A673 (cell line): ENCODE data around the gene BEX3.

Experiments
- EZH2 ChIP-seq: fragments of 200-600 bp; sonication (generic); IDR thresholded peaks from 2 replicates; pipeline ENCODE4 v1.6.1; 2017; ENCODE audit warnings: borderline replicate concordance, low read depth, mild to moderate bottlenecking, mixed read lengths, antibody characterized with exemption, low read length; ENCODE audit not compliant: poor library complexity, severe bottlenecking
- TF ChIP-seq, protein P1 (sequence below): fragments of 300-800, 200-600 bp; sonication (generic); conservative IDR thresholded peaks from 2 replicates; pipeline ENCODE4 v1.5.1; 2017; ENCODE audit warnings: low read depth, mild to moderate bottlenecking, antibody characterized with exemption, low read length, moderate library complexity, mixed read lengths

DNA sequence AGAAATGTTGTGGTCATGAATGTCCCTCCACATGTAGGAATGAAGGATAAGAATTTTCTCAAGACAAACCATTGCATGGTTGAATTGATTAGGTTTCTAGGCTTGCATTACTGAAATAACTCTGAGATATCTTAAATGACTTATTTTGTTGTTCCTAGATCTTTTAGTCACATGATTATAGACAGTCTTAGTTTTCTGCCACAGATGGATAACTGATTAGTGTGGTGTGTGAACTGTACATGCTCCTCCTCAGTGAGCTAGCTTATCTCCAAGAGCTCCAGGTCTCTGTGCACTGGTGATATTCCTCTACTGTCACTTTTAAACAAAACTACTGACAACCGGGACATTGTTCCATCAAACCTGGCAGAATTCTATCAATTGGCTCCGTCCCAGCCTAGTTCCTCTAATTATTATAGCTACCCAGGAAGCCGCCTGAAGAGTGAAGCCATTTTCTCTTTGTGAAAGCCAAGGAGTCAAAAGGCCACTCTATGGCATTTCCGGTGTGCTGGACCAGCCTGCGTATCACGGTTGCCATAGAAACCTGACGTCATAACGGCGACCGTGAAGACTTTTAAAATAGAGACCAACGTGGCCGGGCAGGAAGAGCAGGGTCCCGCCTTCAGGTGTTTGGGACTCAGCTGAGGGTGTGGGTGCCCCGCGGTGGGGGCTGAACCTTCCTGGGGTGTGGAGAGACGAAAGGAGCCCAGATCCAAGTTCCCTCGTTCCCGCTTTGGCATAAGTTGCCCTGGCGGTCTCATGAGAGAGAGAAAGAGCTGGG lies 28.1 kb downstream of the BEX3 start:
- TF ChIP-seq, protein P1, sequence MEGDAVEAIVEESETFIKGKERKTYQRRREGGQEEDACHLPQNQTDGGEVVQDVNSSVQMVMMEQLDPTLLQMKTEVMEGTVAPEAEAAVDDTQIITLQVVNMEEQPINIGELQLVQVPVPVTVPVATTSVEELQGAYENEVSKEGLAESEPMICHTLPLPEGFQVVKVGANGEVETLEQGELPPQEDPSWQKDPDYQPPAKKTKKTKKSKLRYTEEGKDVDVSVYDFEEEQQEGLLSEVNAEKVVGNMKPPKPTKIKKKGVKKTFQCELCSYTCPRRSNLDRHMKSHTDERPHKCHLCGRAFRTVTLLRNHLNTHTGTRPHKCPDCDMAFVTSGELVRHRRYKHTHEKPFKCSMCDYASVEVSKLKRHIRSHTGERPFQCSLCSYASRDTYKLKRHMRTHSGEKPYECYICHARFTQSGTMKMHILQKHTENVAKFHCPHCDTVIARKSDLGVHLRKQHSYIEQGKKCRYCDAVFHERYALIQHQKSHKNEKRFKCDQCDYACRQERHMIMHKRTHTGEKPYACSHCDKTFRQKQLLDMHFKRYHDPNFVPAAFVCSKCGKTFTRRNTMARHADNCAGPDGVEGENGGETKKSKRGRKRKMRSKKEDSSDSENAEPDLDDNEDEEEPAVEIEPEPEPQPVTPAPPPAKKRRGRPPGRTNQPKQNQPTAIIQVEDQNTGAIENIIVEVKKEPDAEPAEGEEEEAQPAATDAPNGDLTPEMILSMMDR, result no peak
- no peak for TF ChIP-seq EZH2
